K562 (cell line): ENCODE results near the gene CUX1. TPM values are rescaled to one million over a fixed set of nuclear protein-coding genes. Genes with fewer than 3 reads are reported as not detected.

Source experiments
- ATF4 ChIP-seq: fragments of 450-650 bp; formaldehyde crosslinking; IDR thresholded peaks from 2 replicates; pipeline ENCODE4 v1.4.0; 2022; ENCODE audit warnings: mild to moderate bottlenecking, moderate library complexity
- BCOR ChIP-seq: fragments of 450-650 bp; IDR thresholded peaks from 2 replicates; pipeline ENCODE4 v1.6.1; 2016
- HDAC1 ChIP-seq, 2 experiments: fragments of 450-650 bp; IDR thresholded peaks; 2 replicates each; pipeline ENCODE4 v1.6.1; 2016 to 2017; ENCODE audit warnings: inconsistent platforms in 1 of 2, mild to moderate bottlenecking in 1 of 2, moderate library complexity in 1 of 2
- JUN ChIP-seq, 2 experiments: sonication (generic) in 1 of 2; formaldehyde crosslinking in 1 of 2; IDR thresholded peaks; 2 replicates each; pipeline versions ENCODE4 v1.6.1 to v1.8.0; 2012 to 2022; ENCODE audit warnings: borderline replicate concordance in 2 of 2, mild to moderate bottlenecking in 2 of 2, improper control_type of control experiment in 1 of 2, low read depth in 1 of 2, low read length in 1 of 2, missing genetic modification reagents in 1 of 2
- L3MBTL2 ChIP-seq: fragments of 450-650 bp; IDR thresholded peaks from 2 replicates; pipeline ENCODE4 v1.6.1; 2016; ENCODE audit warnings: mild to moderate bottlenecking, moderate library complexity
- MTA2 ChIP-seq: fragments of 450-650 bp; IDR thresholded peaks from 2 replicates; pipeline ENCODE4 v1.6.1; 2016; ENCODE audit warnings: low read depth
- PHB2 ChIP-seq: fragments of 450-650 bp; IDR thresholded peaks from 2 replicates; pipeline ENCODE4 v1.6.1; 2017; ENCODE audit warnings: low read depth
- RFX1 ChIP-seq: fragments of 450-650 bp; IDR thresholded peaks from 2 replicates; pipeline ENCODE4 v1.6.1; 2016; ENCODE audit warnings: mild to moderate bottlenecking, moderate library complexity
- RREB1 ChIP-seq: fragments of 250-450 bp; sonication (Bioruptor Pico); IDR thresholded peaks from 2 replicates; pipeline ENCODE4 v1.4.0; 2020
- SMARCE1 ChIP-seq: fragments of 450-650 bp; IDR thresholded peaks from 2 replicates; pipeline ENCODE4 v1.7.1; 2016; ENCODE audit warnings: mild to moderate bottlenecking
- ZNF121 ChIP-seq: sonication (generic); formaldehyde crosslinking; conservative IDR thresholded peaks from 2 replicates; pipeline ENCODE4 v1.8.0; 2022; ENCODE audit warnings: missing genetic modification reagents
- ZNF318 ChIP-seq, 2 experiments: fragments of 450-650 bp; IDR thresholded peaks; 2 replicates each; pipeline ENCODE4 v1.6.1; 2016; ENCODE audit warnings: mild to moderate bottlenecking in 2 of 2, borderline replicate concordance in 1 of 2, low read depth in 1 of 2, moderate library complexity in 1 of 2
- ZNF384 ChIP-seq: IDR thresholded peaks from 2 replicates; pipeline ENCODE4 v1.6.1; 2012; ENCODE audit warnings: low read depth, low read length, improper control_type of control experiment
- polyA plus RNA-seq, 8 experiments: library from polyadenylated mRNA; depleted of rRNA in 4 of 8; stranded (reverse) in 5 of 8; unstranded in 3 of 8; fragments of >200 nt; fragmentation: Nextera tagmentation in 2 of 8; fragmentation: Illumina TruSeq in 1 of 8; extraction: Ambion mirVana in 2 of 8; extraction: Trizol in 1 of 8; gene quantifications; 2 replicates each; pipeline versions ENCODE4 v1.2.1 to v1.2.3, GENCODE V29; 2011 to 2014; ENCODE audit warnings: inconsistent platforms in 1 of 8, missing spikeins in 1 of 8
- total RNA-seq, 7 experiments: library from RNA; depleted of rRNA in 6 of 7; stranded (reverse); fragments of >200 nt in 6 of 7; fragmentation: Illumina TruSeq in 2 of 7; extraction: Trizol in 2 of 7; gene quantifications; 2 replicates each; pipeline versions ENCODE4 v1.2.1 to v1.2.3, GENCODE V29; 2011 to 2021; ENCODE audit warnings: low replicate concordance in 1 of 7

The CUX1 gene
- total and polyA plus RNA-seq, 9 of the 15 experiments (the other 6 are each of a cell fraction or from before 2014, with no cell fraction given) = 3.6 to 55.3 (median 25.2) TPM

- TF ChIP-seq RREB1 (CRISPR knock-in tag) = peak; percentile 16; the same call in 1 of the 2 replicates
- no peak; a peak in 1 of 4 replicates for TF ChIP-seq HDAC1 (IDR thresholded peaks at IDR 0.05)
- peak; percentile 30; the same call in 1 of the 2 replicates for TF ChIP-seq JUN (IDR thresholded peaks at IDR 0.05; ENCODE audit: borderline replicate concordance, low read depth, low read length)
- TF ChIP-seq JUN (CRISPR knock-in tag; IDR thresholded peaks at IDR 0.05; ENCODE audit: borderline replicate concordance) = no peak
- TF ChIP-seq SMARCE1 = peak; percentile 85
- TF ChIP-seq ZNF384 = peak; percentile 53; the same call in 1 of the 2 replicates
- TF ChIP-seq ZNF318 (IDR thresholded peaks at IDR 0.05; ENCODE audit: borderline replicate concordance in 1 of 2, low read depth in 1 of 2) = 0 out of 4 replicates have a peak, but pooled peaks of 1 of the 2 experiments have one; percentile 40
- TF ChIP-seq ATF4 (CRISPR knock-in tag) = no peak
- peak; percentile 98 for TF ChIP-seq ZNF121 (CRISPR knock-in tag)
- TF ChIP-seq L3MBTL2 = no peak
- TF ChIP-seq MTA2 = no peak
- TF ChIP-seq PHB2 = no peak
- TF ChIP-seq RFX1 = peak; percentile 46
- TF ChIP-seq BCOR = peak; percentile 80
Measured at GRCh38 chr7:101882005-101882421, 64.6 kb downstream of the CUX1 start (continued).
